ENCODE measurements around the gene GNAS.
"Not testable (repeated sequence)": the region's sequence is repeated elsewhere in the genome, so short reads cannot be mapped to it uniquely, and the experiment has no call there.

GNAS gene

DNA sequence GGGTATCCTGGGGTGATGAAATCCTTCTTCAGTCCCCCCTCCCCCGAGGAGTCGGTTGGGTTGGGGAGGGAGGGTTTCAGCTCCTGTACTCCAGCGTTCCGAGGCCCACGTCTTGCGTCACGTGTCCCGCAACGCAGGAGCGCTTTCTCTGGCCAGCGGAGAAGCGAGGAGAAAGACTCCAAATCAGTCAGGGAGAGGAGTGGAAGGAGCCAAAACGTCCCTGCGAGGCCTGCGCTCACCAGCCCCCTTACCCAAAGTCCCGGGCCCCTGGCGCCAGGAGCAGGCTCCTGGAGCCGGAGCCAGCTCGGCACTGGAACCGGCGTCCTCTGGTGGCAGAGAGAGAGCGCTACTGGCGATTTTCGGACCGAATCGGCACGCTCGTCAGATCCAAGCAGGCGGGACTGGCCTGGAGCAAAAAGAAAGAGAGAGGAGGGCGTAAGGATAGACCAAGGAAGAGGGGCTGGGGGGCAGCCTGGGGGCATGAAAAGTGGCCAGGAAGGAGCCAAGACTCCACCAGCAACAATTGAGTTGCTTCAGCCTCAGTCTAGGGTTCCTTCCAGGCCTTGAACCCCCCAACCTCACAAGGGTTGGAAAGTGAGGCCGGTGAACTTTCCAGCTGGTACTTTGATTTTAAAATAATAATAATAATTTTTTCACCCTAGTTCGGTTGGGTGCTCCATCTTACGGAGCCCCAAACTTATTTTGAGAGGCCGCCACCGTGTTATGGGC, at the start of gene GNAS:
GNAS (plus strand) TSS at position 174 of the 729 bp plus-strand sequence.
- DNase-seq (ENCODE audit: low spot score): no peak

DNA sequence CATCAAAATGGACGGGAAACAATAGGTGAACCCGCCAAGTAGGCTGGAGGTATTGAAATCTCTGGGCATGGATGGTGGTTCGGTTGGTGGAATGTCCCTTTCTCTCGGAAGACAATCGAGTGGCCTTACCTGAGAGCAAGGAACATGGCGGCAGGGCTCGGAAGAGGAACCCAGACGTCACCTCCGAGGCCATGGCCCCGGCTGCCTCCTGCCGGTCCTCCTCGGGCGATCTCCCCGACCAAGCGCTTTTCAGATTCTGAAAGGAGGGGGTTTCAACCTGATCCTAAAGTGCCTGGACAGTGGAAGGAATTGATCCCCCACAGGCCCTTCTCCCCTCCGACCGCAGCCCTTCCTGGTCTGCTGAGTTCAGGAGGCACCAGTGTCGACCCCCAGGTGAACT, 49.0 kb upstream of the GNAS start:
- no peak for DNase-seq (ENCODE audit: low spot score)

DNA sequence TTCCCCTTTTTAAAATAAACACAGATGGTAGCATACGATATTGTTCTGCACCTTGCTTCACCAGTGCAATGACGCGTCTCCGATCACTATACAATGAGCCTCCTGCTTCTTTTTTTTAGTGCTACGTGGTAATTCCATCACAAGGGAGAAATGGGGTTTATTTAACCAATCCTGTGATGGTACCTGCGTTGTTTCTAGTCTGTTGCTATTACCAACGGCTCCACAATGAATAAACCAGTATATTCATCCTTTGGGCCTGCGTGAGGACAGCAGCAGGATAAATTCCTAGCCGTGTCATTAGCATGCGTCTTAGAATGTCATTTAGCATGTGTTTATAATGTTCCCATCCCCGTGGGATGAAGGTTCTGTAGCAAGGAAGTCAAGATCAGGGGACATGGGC, 44.7 kb upstream of the GNAS start:
- no peak for DNase-seq (ENCODE audit: low spot score)

DNA sequence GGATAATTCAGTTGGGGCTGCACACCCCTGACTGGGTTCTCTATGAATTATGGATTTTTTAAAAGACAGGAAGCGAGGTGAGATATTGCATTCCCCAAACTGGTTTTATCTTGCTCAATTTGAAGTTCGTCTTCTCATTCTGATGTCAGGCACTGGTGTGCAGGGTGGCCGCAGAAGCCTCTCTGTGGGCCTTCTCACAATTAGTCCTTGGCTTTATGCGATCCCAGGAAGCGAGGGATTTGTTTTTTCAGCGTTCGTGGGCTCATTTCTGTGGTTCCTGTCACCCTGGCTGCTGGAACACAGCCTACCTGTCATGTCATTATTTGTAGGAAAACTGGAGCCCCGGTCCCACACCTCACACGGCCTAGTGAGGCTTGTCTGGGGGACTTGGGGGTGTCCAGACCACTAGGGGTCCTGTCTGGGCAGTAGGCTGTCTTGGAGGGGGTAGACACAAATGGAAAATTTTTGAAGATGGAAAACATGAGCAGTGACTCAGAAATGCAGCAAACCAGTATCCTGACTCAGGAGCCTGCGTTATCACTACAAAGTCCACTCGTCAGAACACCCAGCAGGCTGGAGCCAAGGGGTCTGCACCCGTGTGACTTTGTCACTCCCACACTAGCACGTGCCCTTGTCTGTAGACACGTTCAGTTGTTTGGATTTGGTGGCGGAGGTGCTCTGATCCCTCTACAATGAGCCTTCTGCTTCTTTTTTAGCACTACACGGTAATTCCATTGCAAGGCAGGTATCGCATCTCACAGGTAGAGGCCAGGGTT, 44.1 kb upstream of the GNAS start:
- no peak for DNase-seq (ENCODE audit: low spot score)

DNA sequence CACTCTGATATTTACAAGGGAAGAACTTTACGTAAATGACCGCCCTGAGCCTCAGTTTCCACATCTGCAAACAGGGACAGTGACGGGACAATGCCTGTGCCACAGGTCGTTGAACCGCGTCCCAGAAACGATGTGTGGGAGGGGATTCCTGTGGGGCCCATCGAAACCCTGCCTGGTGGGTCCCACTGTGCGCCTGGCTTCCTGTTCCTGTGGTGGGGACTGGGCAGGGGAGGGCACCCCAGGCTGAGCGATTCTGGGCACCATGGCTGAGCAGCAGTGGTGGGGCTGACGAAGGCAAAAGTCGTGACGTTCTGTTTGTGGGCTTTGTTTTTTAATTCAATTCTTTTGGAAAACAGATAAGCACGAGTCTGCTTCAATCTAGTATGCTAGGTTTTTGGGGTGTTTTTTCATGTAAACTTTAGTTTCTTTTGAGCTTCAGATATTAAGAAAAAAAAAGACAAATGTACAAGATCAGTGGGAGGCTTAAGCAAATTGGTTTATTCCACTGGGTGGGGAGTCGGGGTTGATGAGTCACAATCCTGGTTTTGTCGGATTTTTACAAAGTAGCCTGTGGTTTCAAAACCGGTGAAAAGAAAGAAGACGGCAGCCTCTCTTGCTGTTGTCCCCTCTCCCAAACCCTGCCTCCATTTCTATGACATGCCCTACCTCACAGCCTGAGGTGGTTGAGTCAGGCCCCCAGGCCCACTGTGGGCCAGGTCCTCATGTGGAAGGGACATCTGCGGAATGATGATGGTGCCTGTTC, 42.2 kb upstream of the GNAS start:
- no peak for DNase-seq (ENCODE audit: low spot score)

DNA sequence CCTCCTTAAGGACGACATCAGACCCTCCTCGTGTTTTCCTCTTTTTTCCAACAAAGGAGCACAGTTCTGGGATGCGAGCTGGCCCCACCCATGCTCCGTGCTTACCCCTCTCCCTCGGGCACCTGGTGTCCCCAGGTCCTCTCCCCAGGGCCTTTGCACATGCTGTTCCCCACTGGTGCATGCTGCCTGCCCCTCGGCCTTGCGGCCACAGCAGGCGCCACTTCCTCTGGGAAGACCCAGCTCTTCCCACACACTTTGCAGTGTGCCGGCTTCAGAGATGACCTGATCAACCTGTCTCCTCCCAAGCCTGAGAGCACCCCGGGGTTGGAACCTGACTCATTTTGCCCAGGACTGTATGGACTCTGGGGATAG, 41.7 kb upstream of the GNAS start:
- no peak for DNase-seq (ENCODE audit: low spot score)

DNA sequence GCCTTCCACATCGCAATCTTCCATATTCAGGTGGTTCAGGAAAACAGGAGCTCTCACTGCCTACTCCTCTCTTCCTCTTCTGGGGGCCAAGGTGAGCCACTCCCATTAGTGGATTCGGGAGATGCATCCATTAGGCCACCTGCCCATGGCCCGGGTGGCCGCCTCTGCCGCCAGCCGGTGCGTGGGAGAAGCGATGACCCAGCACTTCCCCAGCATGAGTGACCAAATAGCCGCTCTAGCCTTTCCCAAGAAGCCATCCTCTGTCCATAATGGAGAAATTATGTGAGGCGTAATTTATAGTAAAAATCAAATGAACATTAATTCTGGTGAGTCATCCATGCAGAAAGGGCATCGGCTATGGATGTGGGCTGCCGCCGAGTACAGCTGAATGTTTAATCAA, 41.2 kb upstream of the GNAS start:
- no peak for DNase-seq (ENCODE audit: low spot score)

DNA sequence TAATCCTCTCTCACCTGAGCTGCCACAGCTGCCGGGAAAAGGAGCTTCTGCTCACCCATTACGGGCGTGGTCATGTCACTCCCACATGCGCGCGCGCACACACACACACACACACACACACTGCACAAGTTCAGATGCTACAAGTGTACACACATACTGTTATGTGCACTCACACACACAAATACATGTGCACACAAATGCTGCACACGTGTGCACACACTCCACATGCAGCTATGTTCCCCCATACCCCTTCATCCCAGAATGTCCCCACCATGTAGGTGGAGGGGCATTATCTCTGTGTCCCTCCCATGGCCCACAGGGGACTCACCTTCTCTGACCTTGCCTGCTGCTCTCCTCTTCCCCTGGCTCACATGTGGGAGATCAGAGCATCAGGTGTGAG, 39.1 kb upstream of the GNAS start:
- DNase-seq (ENCODE audit: low spot score): no peak

DNA sequence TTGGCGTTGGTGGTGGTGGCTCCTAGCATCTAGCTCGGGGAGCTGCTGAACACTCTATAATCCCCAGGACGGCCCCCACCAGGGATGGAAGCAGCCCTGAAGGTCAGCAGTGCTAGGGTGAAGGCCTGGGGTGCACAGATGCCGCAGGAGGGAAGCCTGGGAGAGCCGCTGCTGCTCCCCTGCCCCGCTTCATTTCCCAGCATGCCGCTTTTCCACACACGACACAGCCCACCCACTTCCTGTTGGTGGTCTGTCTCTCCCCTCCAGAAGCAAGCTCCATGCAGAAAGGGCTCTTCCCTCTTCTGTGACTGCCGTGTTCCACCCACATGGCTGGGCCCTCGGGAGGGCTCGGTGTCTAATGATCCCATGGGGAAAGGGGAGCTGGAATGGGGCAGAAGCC, 37.1 kb upstream of the GNAS start:
- DNase-seq (ENCODE audit: low spot score): no peak

DNA sequence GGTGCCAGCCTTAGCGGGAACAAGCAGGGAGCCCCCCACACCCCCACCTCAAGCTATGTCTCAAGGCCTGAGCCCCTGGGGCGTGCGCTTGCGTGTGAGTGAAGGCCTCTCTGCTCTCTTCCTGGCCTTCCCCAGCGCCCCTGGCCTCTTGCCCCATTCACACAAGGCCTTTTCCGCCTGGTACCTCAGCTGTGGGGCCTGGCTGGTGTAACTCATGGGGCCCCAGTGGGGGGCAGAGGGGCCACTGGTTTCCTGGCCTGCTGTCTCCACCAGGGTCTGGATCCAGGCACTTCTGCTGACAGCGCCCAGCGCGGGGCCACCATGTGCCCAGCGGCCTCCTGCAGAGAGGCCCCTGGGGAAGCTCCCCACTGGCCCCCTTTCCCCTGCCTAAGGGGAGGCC, 36.5 kb upstream of the GNAS start:
- no peak for DNase-seq (ENCODE audit: low spot score)

DNA sequence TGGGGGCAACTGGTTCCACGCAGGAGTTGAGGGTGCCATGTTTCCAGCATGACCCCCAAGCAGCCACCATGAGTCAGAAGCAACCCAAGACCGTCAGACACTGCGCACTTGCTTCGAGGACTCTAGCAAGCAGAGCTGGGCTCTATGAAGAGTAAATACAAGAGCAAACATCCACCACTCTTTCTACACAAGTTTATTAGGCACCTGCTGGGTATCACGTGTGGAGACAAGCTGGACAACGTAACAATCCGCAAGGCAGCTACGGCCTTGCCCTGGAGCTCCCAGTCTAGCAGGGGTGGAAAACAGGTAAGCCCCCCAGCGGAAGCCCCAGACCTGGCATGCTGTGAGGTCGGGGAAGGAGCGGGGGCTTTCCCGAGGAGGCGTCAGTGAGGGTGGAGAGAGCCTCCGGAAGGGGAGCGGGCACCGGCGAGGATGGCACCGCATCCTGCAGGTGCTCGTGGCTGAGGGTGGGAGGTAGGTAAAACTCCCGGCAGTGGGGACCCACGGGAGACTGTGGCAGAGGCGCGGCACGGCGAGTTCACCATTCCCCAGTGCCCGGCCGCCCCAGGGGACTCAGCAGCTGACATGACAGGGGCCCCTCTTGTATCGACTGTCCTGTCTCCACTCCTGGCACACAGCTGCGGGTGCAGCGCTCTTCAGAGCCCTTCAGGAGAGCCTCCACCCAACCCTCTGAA, 35.4 kb upstream of the GNAS start:
- no peak for DNase-seq (ENCODE audit: low spot score)

DNA sequence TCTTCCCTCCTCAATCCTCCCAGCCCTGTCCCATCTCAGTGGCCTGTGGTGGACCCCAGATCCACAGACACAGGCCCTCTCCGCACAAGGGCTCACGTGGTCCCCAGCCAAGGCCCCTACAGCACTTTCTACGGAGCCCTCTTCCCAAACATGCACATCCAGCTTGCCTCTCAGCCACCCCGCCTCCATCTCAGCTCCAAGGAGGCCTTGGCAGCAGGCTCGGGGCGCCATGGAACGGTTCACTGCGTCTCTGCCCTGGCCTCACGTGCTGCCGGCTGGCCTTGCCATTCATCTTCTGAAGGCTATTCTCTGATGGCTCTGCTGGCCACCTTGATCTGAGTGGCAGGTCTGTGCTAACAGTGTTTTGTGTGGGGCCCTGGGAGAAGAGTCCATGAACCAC, 34.8 kb upstream of the GNAS start:
- DNase-seq (ENCODE audit: low spot score): no peak

DNA sequence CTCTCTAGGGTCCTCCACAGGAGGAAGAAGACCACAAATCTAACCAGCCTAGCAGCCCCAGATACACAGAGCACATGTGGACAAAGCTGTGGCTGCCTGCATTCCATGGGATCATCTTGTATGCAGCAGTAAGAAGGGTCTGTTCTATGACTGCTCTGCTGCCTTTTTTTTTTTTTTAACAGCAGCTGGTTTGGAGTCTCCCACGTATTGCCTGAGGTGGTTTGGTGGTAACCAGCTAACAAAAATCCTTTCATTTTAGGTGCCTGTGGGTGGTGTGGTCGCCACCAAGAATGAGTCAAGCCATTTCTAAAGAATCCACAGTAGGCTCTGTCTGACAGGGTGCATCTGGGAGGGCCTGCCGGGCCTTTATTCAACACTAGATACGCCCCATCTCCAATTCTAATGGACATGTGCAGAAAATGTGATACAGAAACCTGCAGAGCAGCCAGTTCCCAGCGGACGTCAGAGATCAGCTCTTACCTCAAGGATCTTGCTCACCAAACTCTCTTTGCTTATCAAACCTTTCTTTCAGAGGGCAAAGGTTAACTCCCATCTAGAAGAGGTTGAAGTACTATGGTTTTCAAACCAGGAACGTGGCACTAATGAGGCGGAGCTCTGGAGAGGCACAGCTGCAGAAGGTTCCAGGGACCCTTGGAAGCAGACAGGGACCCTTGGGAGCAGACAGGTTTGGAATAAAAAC, 33.8 kb upstream of the GNAS start:
- no peak for DNase-seq (ENCODE audit: low spot score)

DNA sequence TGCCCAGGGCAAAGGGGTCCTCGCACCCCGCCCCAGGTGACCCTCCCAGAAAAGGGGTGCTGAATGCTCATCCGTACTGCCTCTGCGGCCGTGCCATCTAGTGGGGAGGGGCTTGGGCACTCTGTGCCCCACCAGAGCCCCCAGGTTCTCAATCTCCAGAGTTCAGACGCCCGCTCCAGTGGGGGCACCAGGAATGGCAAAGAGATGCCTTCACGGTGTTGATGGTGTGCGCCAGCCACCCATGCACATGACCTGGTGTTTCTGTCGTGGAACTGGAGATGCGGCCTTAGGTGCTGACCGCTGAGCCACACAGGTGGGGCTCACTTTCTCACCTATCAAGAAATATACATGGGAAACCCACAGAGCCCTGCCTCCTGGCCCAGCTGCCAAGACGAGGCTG, 32.6 kb upstream of the GNAS start:
- DNase-seq (ENCODE audit: low spot score): no peak

DNA sequence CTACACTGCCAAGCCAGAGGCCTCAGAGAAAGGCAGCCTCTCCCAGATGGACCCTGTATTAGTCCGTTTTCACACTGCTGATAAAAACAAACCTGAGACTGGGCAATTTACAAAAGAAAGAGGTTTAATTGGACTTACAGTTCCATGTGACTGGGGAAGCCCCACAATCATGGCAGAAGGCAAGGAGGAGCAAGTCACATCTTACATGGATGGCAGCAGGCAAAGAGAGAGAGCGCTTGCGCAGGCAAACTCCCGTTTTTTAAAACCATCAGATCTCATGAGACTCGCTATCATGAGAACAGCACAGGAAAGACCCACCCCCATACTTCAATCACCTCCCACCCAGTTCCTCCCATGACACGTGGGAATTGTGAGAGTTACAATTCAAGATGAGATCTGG, 32.0 kb upstream of the GNAS start:
- not testable (repeated sequence) for DNase-seq (ENCODE audit: low spot score)

DNA sequence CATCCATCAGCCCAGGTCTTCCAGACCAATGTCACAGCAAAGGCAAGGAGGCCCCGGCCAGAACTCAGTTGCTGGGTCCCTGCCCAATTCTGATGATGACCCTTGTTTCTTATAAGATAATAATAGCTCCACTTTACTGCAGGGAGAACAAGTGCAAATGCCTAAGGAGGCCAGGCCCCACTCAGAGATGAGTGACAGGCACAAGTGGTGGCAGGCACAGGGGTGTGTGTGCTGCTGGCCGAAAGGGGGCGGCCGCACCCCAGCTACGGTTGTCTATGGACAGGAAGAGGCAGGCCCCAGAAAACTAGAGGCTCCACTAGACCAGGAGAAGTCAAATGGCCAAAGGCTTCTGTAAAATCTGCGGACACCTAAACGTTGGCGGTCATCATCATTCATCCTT, 30.4 kb upstream of the GNAS start:
- DNase-seq (ENCODE audit: low spot score): no peak

DNA sequence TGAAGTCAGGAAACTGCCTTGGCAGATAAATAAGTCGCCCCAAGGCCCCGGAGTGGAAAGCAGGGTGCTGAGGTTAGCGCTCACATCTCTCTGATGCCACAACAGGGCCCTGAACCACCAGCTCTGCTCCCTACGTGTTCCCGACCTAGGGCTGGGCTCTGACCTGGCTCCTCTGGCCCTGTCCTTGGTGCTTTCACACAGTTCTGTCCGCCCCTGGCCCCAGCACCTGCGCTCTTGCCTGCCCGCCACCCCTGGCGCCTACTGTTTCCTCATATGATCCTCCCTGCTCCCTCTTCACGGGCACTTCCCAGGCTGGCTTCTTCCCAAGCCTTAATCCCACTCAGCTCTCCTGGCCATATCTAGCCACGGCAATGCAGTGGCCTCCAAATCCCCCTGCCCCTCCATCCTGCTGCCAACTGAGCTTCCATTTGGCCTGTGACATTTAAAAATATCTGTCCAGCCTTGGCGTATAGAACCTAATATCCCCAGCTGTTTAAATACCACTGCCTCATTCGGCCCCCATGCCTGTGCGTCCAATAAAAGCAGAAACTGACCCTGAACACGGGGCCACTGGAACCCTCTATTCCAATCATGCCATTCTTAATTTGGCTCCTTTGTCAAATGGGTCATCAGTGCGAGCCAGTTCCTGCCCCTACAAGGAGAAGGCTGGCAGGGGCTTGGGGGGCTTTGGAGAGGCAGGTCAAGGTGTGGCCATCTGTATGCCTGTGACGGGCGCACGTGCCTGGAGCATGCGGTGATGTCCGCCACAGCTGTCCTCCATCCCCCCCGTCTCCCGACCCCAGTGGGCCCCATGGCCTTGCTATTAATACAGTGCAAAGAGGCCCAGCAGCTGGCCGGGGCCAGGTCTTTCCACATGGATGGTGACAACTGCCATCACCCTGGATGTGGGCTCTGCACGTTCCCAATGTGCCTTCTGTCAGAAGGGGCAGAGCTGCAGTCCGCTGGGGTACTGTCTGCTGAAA, 29.5 kb upstream of the GNAS start:
- no peak for DNase-seq (ENCODE audit: low spot score)

DNA sequence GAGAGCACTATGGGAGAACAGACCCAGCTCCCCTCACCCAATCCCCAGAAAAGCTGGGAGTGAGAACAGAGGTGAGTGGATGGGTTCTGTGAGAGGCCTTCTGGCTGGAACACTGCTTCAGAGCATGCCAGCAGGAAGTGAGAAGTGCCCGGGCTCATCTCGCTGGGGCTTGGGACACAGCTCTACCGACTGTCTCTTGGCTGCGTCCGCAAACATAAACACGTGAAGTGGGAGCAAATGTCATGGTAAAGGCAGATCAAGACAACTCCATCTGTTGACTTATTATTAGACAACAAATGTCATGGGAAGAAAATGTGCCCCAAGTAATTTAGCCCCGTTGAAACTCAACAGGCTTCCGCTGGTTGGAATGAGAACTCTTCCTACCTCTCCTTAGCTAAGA, 27.7 kb upstream of the GNAS start:
- DNase-seq (ENCODE audit: low spot score): no peak

DNA sequence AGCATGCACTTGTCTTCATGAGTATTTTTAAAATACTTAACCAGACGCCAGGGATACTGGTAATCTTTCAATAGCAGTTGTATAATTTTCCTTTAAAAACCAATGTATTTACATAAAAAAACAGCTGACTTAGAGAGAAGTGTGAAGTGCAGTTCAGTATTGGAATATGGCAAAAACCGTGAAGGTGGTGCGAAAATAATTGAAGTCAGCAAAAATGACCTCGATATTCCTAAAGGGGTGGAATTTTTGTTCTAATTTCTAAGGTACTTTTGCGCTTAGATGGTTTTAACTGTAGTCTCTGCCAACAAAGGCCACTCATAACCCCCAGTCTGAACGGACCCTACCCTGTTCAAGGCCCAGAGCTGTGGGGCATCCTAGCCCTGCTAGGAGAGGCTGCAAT, 27.1 kb upstream of the GNAS start:
- DNase-seq (ENCODE audit: low spot score): no peak

DNA sequence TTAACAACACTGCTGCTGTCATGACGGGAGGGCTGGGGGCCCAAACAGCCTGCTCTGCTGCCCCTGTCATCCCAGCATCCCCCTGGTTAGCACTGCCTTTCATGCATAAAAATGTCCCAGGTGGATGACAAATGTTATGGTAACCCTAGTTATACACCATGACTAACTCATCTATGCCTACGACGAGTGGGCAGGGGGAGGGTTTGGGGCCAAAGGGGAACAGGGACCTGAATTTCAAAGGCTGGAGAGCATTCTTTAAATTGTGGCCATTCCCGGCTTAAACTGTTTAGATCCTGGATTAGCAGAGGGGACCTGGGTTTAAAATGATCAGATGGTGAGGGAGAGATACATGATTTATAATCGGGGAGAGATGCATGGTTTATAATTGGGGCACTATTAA, 26.2 kb upstream of the GNAS start:
- DNase-seq (ENCODE audit: low spot score): no peak

DNA sequence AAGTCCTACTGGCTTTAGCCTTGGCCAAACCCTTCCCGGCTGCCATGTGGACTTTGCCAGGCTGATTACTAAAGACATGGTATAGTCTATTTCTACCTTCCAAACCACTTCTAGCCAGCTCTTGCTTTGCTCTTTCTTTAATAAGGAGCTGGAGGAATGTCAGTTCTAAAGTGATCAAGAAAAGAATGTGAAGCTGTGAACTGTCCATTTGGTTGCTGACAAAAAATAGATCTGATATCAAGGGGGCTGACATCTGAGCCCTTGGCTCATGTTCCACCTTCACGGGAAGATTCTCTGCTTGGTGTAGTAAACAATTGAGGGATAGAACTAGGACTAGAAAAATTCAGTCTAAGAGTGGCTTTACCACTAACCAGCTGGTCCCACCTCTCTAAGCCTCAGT, 24.4 kb upstream of the GNAS start:
- DNase-seq (ENCODE audit: low spot score): no peak
